VCaP (cell line): ENCODE results near the gene ZNF716.

Source experiments
- H3K27ac ChIP-seq: fragments of 450-650 bp; 2 replicates; pipeline ENCODE4 v1.5.1; 2017
- TF ChIP-seq, protein P1 (sequence below): fragments of 450-650 bp; conservative IDR thresholded peaks from 2 replicates; pipeline ENCODE4 v1.5.1; 2017; ENCODE audit warnings: mild to moderate bottlenecking, moderate library complexity

The ZNF716 gene

DNA sequence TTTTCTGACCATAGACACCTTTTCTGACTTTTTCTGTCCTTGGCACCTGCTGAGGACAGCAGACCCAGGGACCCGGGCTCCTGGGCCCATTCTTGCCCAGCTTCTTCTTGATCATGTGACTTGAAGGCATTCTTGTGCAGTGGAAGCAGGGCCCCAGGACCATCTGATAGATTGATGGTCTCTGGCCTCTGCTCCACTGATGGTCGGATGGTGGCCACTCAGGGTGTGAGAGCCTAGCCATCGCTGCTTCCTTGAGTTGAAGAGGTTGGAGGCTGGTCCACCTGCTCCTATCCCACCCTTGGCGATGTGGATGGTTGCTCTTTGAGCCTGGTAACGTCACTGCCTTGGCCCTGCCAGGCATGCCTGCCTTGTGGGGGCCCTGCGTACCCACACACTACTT is 37.8 kb upstream of the ZNF716 start:
- TF ChIP-seq, protein P1, sequence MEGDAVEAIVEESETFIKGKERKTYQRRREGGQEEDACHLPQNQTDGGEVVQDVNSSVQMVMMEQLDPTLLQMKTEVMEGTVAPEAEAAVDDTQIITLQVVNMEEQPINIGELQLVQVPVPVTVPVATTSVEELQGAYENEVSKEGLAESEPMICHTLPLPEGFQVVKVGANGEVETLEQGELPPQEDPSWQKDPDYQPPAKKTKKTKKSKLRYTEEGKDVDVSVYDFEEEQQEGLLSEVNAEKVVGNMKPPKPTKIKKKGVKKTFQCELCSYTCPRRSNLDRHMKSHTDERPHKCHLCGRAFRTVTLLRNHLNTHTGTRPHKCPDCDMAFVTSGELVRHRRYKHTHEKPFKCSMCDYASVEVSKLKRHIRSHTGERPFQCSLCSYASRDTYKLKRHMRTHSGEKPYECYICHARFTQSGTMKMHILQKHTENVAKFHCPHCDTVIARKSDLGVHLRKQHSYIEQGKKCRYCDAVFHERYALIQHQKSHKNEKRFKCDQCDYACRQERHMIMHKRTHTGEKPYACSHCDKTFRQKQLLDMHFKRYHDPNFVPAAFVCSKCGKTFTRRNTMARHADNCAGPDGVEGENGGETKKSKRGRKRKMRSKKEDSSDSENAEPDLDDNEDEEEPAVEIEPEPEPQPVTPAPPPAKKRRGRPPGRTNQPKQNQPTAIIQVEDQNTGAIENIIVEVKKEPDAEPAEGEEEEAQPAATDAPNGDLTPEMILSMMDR: no peak
- no peak overlapping the region for H3K27ac ChIP-seq

DNA sequence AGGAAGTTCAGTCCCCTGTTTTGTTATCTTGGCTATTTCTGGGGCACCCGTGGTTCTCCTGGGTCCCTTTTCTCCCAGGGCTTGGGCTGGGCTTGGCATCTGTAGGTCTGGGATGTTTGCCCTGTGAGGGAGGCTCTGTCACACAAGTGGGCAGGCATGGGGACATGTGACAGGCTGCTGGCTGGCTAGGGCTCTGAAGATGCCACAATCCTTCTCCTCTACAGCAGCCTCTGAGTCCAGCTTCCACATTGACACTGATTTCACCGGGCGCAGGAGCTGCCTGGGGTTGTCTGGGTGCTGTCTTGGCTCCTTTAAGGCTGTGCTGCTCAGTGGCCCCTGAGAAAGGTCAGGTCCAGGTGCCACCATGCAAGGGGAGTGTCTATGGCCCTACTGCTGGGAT is 37.4 kb upstream of the ZNF716 start:
- TF ChIP-seq, protein P1: no peak
- no peak overlapping the region for H3K27ac ChIP-seq

DNA sequence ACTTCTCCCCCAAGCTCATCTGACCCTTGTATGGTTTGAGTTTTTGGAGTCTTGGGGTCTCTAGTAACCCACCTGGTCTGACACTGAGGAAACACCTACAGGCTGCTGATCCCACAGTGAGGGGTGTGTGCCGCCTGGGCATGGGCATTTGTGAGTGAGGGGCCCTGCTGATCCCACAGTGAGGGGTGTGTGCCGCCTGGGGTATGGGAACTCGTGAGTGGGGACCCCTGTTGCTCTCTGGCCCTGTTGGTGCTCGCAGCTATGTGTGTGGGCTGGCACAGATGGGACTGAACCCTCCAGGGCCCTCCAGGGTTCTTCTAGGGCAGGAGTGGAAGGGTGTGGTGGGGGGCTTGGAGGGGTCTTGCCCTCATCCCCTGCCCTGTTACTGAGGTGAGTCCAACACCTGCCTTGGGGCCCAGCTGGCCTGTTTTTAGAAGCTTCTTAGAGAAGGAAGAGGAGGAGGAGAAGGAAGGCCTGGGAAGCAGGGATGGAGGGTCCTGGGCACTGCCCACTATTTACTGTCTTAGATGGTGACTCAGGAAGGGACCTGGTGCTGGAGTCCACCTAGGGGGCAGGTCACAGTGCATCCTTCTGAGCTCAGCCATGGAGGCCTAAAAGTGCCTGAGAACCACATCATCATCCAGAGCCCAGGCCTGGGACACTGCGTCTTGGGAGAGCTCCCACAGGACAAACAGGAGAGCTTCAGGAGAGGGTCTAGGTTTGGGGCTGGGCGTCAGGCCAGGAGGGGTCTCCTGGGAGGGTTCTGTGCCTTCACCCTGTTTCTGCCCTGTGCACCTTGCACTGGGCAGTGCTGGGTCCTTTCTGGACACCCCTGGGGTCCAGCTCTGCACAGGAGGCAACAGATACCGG is 36.2 kb upstream of the ZNF716 start:
- TF ChIP-seq, protein P1: no peak
- no peak overlapping the region for H3K27ac ChIP-seq

DNA sequence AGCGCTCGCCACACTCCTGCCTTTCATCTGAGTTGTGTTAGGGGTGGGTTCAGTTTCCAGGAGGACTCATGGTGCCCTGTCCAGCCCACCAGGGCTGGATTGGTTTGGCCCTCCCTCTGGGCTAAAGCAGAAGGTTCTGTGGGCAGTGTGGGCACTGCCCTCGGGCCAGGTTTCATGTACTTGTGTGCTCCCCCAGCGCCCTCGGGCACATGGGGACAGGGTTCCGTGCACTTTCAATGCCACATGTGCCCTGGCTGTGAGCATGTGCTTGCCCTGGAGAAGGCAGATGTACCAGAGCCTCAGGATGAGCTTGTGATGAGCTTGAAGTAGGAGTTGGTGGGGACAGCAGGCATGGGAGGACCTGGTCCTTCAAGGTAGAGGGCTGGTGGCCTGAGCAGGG is 35.6 kb upstream of the ZNF716 start:
- no peak overlapping the region for H3K27ac ChIP-seq
- TF ChIP-seq, protein P1: no peak

DNA sequence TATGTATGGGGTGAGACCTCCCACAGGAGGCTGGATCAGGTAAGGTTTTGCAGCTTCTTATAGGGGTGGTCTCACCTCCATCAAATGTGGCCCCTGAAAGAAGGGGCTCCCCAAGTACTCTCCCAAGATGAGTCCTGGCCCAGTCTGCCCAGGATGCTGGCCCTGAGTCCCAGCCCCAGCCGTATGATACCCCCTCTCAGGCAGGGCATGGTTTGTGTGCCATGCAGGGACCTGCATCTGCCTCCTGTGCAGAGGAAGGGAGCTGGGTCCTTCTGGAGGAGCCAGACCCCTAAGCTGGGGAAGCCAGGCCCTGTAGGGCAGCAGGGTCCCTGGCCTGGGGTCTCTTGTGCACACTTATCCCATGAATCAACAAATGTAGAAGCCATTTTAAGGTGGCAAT is 35.1 kb upstream of the ZNF716 start:
- TF ChIP-seq, protein P1: no peak

DNA sequence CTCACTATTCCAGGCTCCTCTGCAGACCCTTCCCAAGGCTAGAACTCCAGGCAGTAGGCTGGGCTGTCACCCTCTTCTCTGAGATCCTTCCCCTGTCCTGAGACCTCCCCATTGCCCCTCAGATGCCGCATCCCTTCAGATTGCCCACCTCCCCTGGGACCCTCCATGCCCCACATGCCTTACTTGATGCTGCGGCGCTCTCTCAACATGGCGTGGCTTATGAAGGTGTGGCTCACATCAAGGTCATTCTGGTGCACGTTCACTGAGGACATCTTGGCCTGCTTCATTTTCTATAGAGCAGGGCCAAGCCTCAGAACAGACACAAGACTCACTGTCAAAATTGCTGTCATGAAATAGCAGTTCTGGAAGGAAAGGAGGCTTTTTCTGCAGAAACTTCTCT is 34.7 kb upstream of the ZNF716 start:
- TF ChIP-seq, protein P1: no peak
- no peak overlapping the region for H3K27ac ChIP-seq

More for the DNA sequence above, 35.1 kb upstream of the ZNF716 start:
- no peak overlapping the region for H3K27ac ChIP-seq

DNA sequence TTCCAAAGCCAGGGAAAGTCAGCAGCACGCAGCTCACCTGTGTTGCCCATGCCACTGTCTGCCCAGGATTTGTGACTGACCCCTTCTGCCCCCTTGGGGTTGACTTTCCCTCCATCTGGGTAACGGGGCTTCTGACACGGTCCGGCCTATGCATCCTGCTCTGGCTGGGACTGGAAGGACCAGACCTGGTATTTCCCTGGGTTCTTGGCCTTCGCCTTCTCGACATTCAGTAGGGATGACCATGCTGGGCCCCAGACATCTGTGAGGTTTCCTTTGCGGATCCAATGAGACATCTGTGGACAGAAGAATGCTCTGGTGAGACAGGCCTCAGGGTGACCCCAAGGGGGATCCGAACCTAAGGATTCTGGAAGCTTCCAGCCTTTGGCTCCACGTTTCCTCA is 34.2 kb upstream of the ZNF716 start:
- TF ChIP-seq, protein P1: no peak
- no peak overlapping the region for H3K27ac ChIP-seq
